ENCODE measurements around the gene MOB3B. TPM values are rescaled to one million over a fixed set of nuclear protein-coding genes. Genes with fewer than 3 reads are reported as not detected.

The MOB3B gene
- total and polyA plus RNA-seq, 2 donors (not counting 1 experiment from before 2014, with no cell fraction given), result under 0.01 to 0.15 TPM

- peak; percentile 12 to 31 for DNase-seq (ENCODE audit: low read depth in 2 of 2)
Measured at GRCh38 chr9:27473111-27473529, 56.5 kb downstream of the MOB3B start.

GRCh38 chr9:27472195-27472594, 57.4 kb downstream of the MOB3B start:
- Histone ChIP-seq H3K36me3 (ENCODE audit: control insufficient read depth, insufficient read depth, low read length) (no peaks in the 10 kb centered on the region), H3K27me3 (ENCODE audit: control insufficient read depth, insufficient read depth, low read length) (no peaks in the 10 kb centered on the region), H3K4me3 (replicated peaks in 1 of 4; ENCODE audit: control extremely low read depth in 1 of 4, insufficient read depth in 1 of 4, low read depth in 3 of 4, low read length in 4 of 4) (no peak overlapping the region), H4K20me1 (ENCODE audit: control insufficient read depth, extremely low read depth, insufficient read depth, low read length) (no peaks in the 10 kb centered on the region), H3K79me2 (ENCODE audit: control insufficient read depth, insufficient read depth, low read length) (no peaks in the 10 kb centered on the region), H3K4me1 (ENCODE audit: control insufficient read depth, extremely low read depth, insufficient read depth, low read length) (no peaks in the 10 kb centered on the region), H3K9ac (ENCODE audit: insufficient read depth, low read length) (no peak overlapping the region), H2AFZ (ENCODE audit: low read length) (no peak overlapping the region), H3K4me2 (ENCODE audit: extremely low read depth, insufficient read depth, low read length) (no peak overlapping the region), H3K27ac (ENCODE audit: insufficient read depth, low read length) (no peak overlapping the region), H3K9me3 (ENCODE audit: control insufficient read depth, insufficient read depth, low read depth, low read length) (no peaks in the 10 kb centered on the region)
- TF ChIP-seq EZH2 (IDR thresholded peaks at IDR 0.05; ENCODE audit: low read length, missing control alignments), result no peak
- TF ChIP-seq CTCF (conservative IDR thresholded peaks at IDR 0.05 in 1 of 2, IDR thresholded peaks at IDR 0.05 in 1 of 2; ENCODE audit: low read depth in 1 of 2, low read length in 2 of 2), result no peak
- DNase-seq (ENCODE audit: low read depth in 2 of 2), result peak in 1 of 2 donors; percentile 26

More at GRCh38 chr9:27473111-27473529, 56.5 kb downstream of the MOB3B start:
- no peaks in the 10 kb centered on the region for H3K36me3 ChIP-seq (ENCODE audit: control insufficient read depth, insufficient read depth, low read length)
- no peaks in the 10 kb centered on the region for H3K9me3 ChIP-seq (ENCODE audit: control insufficient read depth, insufficient read depth, low read depth, low read length)
- H2AFZ ChIP-seq (ENCODE audit: low read length), result no peak overlapping the region
- TF ChIP-seq EZH2 (IDR thresholded peaks at IDR 0.05; ENCODE audit: low read length, missing control alignments) (no peak), CTCF (conservative IDR thresholded peaks at IDR 0.05 in 1 of 2, IDR thresholded peaks at IDR 0.05 in 1 of 2; ENCODE audit: low read depth in 1 of 2, low read length in 2 of 2) (no peak)
- H4K20me1 ChIP-seq (ENCODE audit: control insufficient read depth, extremely low read depth, insufficient read depth, low read length), result no peaks in the 10 kb centered on the region
- no peak overlapping the region for H3K4me2 ChIP-seq (ENCODE audit: extremely low read depth, insufficient read depth, low read length)
- H3K27me3 ChIP-seq (ENCODE audit: control insufficient read depth, insufficient read depth, low read length), result no peaks in the 10 kb centered on the region
- no peaks in the 10 kb centered on the region for H3K4me1 ChIP-seq (ENCODE audit: control insufficient read depth, extremely low read depth, insufficient read depth, low read length)
- H3K4me3 ChIP-seq (replicated peaks in 1 of 4; ENCODE audit: control extremely low read depth in 1 of 4, insufficient read depth in 1 of 4, low read depth in 3 of 4, low read length in 4 of 4), result no peak overlapping the region
- no peaks in the 10 kb centered on the region for H3K79me2 ChIP-seq (ENCODE audit: control insufficient read depth, insufficient read depth, low read length)
- H3K27ac ChIP-seq (ENCODE audit: insufficient read depth, low read length), result no peak overlapping the region
- no peak overlapping the region for H3K9ac ChIP-seq (ENCODE audit: insufficient read depth, low read length)

- DNase-seq (ENCODE audit: low read depth in 2 of 2), result peak in 1 of 2 donors; percentile 23
- no peaks in the 10 kb centered on the region for H3K79me2 ChIP-seq (ENCODE audit: control insufficient read depth, insufficient read depth, low read length)
Measured at GRCh38 chr9:27471789-27472188, 57.8 kb downstream of the MOB3B start.

More at GRCh38 chr9:27471789-27472188, 57.8 kb downstream of the MOB3B start:
- Histone ChIP-seq H3K27me3 (ENCODE audit: control insufficient read depth, insufficient read depth, low read length) (no peaks in the 10 kb centered on the region), H3K9me3 (ENCODE audit: control insufficient read depth, insufficient read depth, low read depth, low read length) (no peaks in the 10 kb centered on the region), H3K36me3 (ENCODE audit: control insufficient read depth, insufficient read depth, low read length) (no peaks in the 10 kb centered on the region), H4K20me1 (ENCODE audit: control insufficient read depth, extremely low read depth, insufficient read depth, low read length) (no peaks in the 10 kb centered on the region), H3K4me2 (ENCODE audit: extremely low read depth, insufficient read depth, low read length) (no peak overlapping the region), H3K4me1 (ENCODE audit: control insufficient read depth, extremely low read depth, insufficient read depth, low read length) (no peaks in the 10 kb centered on the region), H3K27ac (ENCODE audit: insufficient read depth, low read length) (no peak overlapping the region), H3K9ac (ENCODE audit: insufficient read depth, low read length) (no peak overlapping the region), H2AFZ (ENCODE audit: low read length) (no peak overlapping the region), H3K4me3 (replicated peaks in 1 of 4; ENCODE audit: control extremely low read depth in 1 of 4, insufficient read depth in 1 of 4, low read depth in 3 of 4, low read length in 4 of 4) (no peak overlapping the region)
- TF ChIP-seq EZH2 (IDR thresholded peaks at IDR 0.05; ENCODE audit: low read length, missing control alignments), result no peak
- TF ChIP-seq CTCF (conservative IDR thresholded peaks at IDR 0.05 in 1 of 2, IDR thresholded peaks at IDR 0.05 in 1 of 2; ENCODE audit: low read depth in 1 of 2, low read length in 2 of 2), result no peak
